Measurements from ENCODE around the gene WNT5B. TPM values are rescaled to one million over a fixed set of nuclear protein-coding genes. Genes with fewer than 3 reads are reported as not detected.
"Not testable (repeated sequence)": the region's sequence is repeated elsewhere in the genome, so short reads cannot be mapped to it uniquely, and the experiment has no call there.

Gene WNT5B
- total and polyA plus RNA-seq, 2 of the 8 experiments (the other 6 are each of a cell fraction or from before 2014, with no cell fraction given) = 0.91 to 1.2 TPM

- H2BK15ac ChIP-seq (ENCODE audit: low read length); H3K79me1 ChIP-seq (ENCODE audit: low read depth, low read length); H3K23me2 ChIP-seq (ENCODE audit: low read depth, low read length); H3K79me2 ChIP-seq (ENCODE audit: control insufficient read depth in 1 of 2, insufficient read depth in 2 of 2, low read length in 2 of 2); H3K4me1 ChIP-seq (replicated peaks in 1 of 4; ENCODE audit: control insufficient read depth in 3 of 4, insufficient read depth in 4 of 4, low read length in 3 of 4); H3K4me3 ChIP-seq (ENCODE audit: extremely low read depth in 1 of 4, insufficient read depth in 2 of 4, low read depth in 3 of 4, low read length in 4 of 4); H3K4ac ChIP-seq (replicated peaks; ENCODE audit: insufficient read length, low read depth, low read length); H4K91ac ChIP-seq (replicated peaks; ENCODE audit: insufficient read length, low read length); H3K36me3 ChIP-seq (ENCODE audit: control insufficient read depth in 2 of 4, insufficient read depth in 4 of 4, low read length in 3 of 4); H3K27ac ChIP-seq (ENCODE audit: low read depth, low read length); H3K56ac ChIP-seq (replicated peaks; ENCODE audit: insufficient read length, low read depth, low read length); H3K4me2 ChIP-seq (ENCODE audit: insufficient read depth in 1 of 2, low read depth in 2 of 2, low read length in 2 of 2); H3K18ac ChIP-seq (ENCODE audit: extremely low read depth, low read length); H3K23ac ChIP-seq (ENCODE audit: insufficient read length); H4K20me1 ChIP-seq (replicated peaks in 1 of 2; ENCODE audit: control insufficient read depth in 1 of 2, insufficient read depth in 2 of 2, low read length in 2 of 2); H2BK12ac ChIP-seq (ENCODE audit: low read depth, low read length); H2BK120ac ChIP-seq (replicated peaks; ENCODE audit: low read depth, low read length); FAIRE-seq; DNase-seq (ENCODE audit: low read depth in 1 of 2, low spot score in 2 of 2); H2BK5ac ChIP-seq (ENCODE audit: low read depth, low read length); H3K9ac ChIP-seq (replicated peaks in 1 of 4; ENCODE audit: extremely low read depth in 1 of 4, low read depth in 3 of 4, low read length in 3 of 4); H3K14ac ChIP-seq (ENCODE audit: insufficient read length); H2AFZ ChIP-seq (ENCODE audit: low read length); H4K8ac ChIP-seq (ENCODE audit: extremely low read depth, insufficient read depth, low read length); H4K5ac ChIP-seq (ENCODE audit: insufficient read length, low read depth, low read length); H3K9me3 ChIP-seq (ENCODE audit: insufficient read depth in 2 of 2, low read depth in 1 of 2, low read length in 1 of 2); H2AK5ac ChIP-seq (ENCODE audit: low read depth, low read length); H2BK20ac ChIP-seq (ENCODE audit: low read length): not testable (repeated sequence)
- 87% methylated on average over 9 of the region's 9 CpGs; no CpG with 5 or more reads in 1 of the 2 experiments for whole genome bisulfite sequencing, 2 experiments (ENCODE audit: extremely low coverage in 1 of 2, insufficient coverage in 1 of 2, insufficient read length in 1 of 2, insufficient replicate concordance in 2 of 2, low coverage in 1 of 2, low lambda C conversion rate in 2 of 2, missing lambda C conversion rate in 1 of 2)
- peaks cover 0 to 17% (median 15%) of the 10 kb centered on the region in 4 experiments; a peak in 5 of 7 replicates for H3K27me3 ChIP-seq (replicated peaks in 1 of 4; ENCODE audit: control insufficient read depth in 3 of 4, extremely low read depth in 1 of 4, insufficient read depth in 3 of 4, low read length in 3 of 4)
- ChIA-PET CTCF (ENCODE audit: partially characterized antibody) (interaction anchor here (0.6 to 2.8 kb wide), 12 partner anchors 10 to 988 kb away, joined by 3 to 10 read pairs (median 4); no protein-coding TSS in a partner anchor), POLR2A (ENCODE audit: partially characterized antibody) (interaction anchor here (0.8 to 1.2 kb wide), 3 partner anchors 26 to 105 kb away, joined by 3 to 4 read pairs (median 3); partner anchors contain the start of gene WNT5B)
These were observed 26.3 kb upstream of the WNT5B start for GRCh38 chr12:1602706-1603105.

All from H1 (cell line).